Measurements from ENCODE around the gene TESPA1. TPM values are rescaled to one million over a fixed set of nuclear protein-coding genes. Genes with fewer than 3 reads are reported as not detected.

TESPA1 gene
- total and polyA plus RNA-seq, 2 experiments from 2014 or later, result 0.34 TPM; not detected in 1

GRCh38 chr12:54945082-54945481, 39.5 kb downstream of the TESPA1 start:
- no peaks in the 10 kb centered on the region for H3K36me3 Mint-ChIP-seq (ENCODE audit: low read depth)
- Histone ChIP-seq H3K4me1 (ENCODE audit: insufficient read depth) (peaks cover 5% of the 10 kb centered on the region; the same call in 1 of the 2 replicates), H3K9me2 (ENCODE audit: insufficient read depth) (no peaks in the 10 kb centered on the region), H2AFZ (no peak overlapping the region), H3K4me2 (no peak overlapping the region), H3K79me2 (replicated peaks; ENCODE audit: insufficient read depth) (no peaks in the 10 kb centered on the region), H3F3A (replicated peaks; ENCODE audit: low read depth) (no peaks in the 10 kb centered on the region), H3K27ac (ENCODE audit: low read depth) (no peak overlapping the region), H4K20me1 (replicated peaks; ENCODE audit: insufficient read depth) (no peaks in the 10 kb centered on the region), H3K27me3 (ENCODE audit: insufficient read depth) (no peaks in the 10 kb centered on the region), H3K4me3 (no peak overlapping the region), H3K36me3 (ENCODE audit: insufficient read depth) (no peaks in the 10 kb centered on the region)
- no peak for TF ChIP-seq POLR2AphosphoS5 (IDR thresholded peaks at IDR 0.05; ENCODE audit: low read depth)
- no peak for TF ChIP-seq ETS1 (IDR thresholded peaks at IDR 0.05)
- TF ChIP-seq EZH2 (IDR thresholded peaks at IDR 0.05; ENCODE audit: low read depth, unreplicated experiment), result no peak
- TF ChIP-seq EZH2phosphoT487 (IDR thresholded peaks at IDR 0.05; ENCODE audit: unreplicated experiment), result no peak
- no peak for TF ChIP-seq ZNF114 (CRISPR knock-in tag; IDR thresholded peaks at IDR 0.05)
- TF ChIP-seq REST (IDR thresholded peaks at IDR 0.05; ENCODE audit: unreplicated experiment), result no peak
- no peak for TF ChIP-seq ZNF462 (CRISPR knock-in tag; IDR thresholded peaks at IDR 0.05)
- no peak for TF ChIP-seq CTCF (conservative IDR thresholded peaks at IDR 0.05; ENCODE audit: low read depth in 2 of 2)
- no peak for TF ChIP-seq JUNB (IDR thresholded peaks at IDR 0.05; ENCODE audit: unreplicated experiment)
- TF ChIP-seq STAT1 (IDR thresholded peaks at IDR 0.05; ENCODE audit: unreplicated experiment), result no peak
- no peak for TF ChIP-seq NANOG (IDR thresholded peaks at IDR 0.05; ENCODE audit: borderline replicate concordance)
- no peak for TF ChIP-seq ZNF331 (CRISPR knock-in tag; IDR thresholded peaks at IDR 0.05; ENCODE audit: low read depth)
- TF ChIP-seq CREB1 (CRISPR knock-in tag; IDR thresholded peaks at IDR 0.05; ENCODE audit: low read depth), result no peak
- no peak for DNase-seq (ENCODE audit: low spot score)
- H3K4me3 Mint-ChIP-seq, result no peak overlapping the region
- no peak overlapping the region for H3K27ac Mint-ChIP-seq
- no peak for ATAC-seq
- H3K9me3 Mint-ChIP-seq, result no peaks in the 10 kb centered on the region; the same call in 2 of the 3 replicates
- H3K4me1 Mint-ChIP-seq, result peaks cover 13% of the 10 kb centered on the region
- H3K27me3 Mint-ChIP-seq (ENCODE audit: insufficient read depth, low read depth, poor library complexity), result peaks cover 11% of the 10 kb centered on the region

Measured in GM23338 (cell line).